Adrenal gland (tissue), 12 donors: ENCODE results near the gene CFAP299. TPM values are rescaled to one million over a fixed set of nuclear protein-coding genes. Genes with fewer than 3 reads are reported as not detected.

ENCODE experiments used
- DNase-seq, 7 donors: peaks; one replicate each; pipeline ENCODE4 v3.0.0-alpha.2; 2019 to 2020
- H3K27ac ChIP-seq, 5 donors: fragments of 200-600 bp; sonication (generic) in 4 of 5; 1 replicate in 3 of 5; 2 replicates in 2 of 5; pipeline versions ENCODE4 v1.5.1 to v1.8.0; 2016 to 2020; ENCODE audit warnings: mild to moderate bottlenecking in 1 of 5
- H3K27me3 ChIP-seq: fragments of 200-600 bp; 2 replicates; pipeline ENCODE4 v1.8.0; 2021
- H3K36me3 ChIP-seq, 2 donors: fragments of 200-600 bp; replicated peaks in 1 of 2; 1 replicate in 1 of 2; 2 replicates in 1 of 2; pipeline versions ENCODE4 v1.5.1 to v1.8.0; 2018 to 2022
- H3K4me1 ChIP-seq, 2 donors: fragments of 200-600 bp; replicated peaks in 1 of 2; 1 replicate in 1 of 2; 2 replicates in 1 of 2; pipeline versions ENCODE4 v1.5.1 to v1.8.0; 2018 to 2021
- H3K4me3 ChIP-seq, 4 donors: fragments of 200-600 bp; sonication (generic) in 3 of 4; one replicate each; pipeline ENCODE4 v1.5.1; 2016 to 2018
- H3K9me3 ChIP-seq, 3 donors: fragments of 200-600 bp; sonication (generic) in 1 of 3; replicated peaks in 1 of 3; 1 replicate in 2 of 3; 2 replicates in 1 of 3; pipeline versions ENCODE4 v1.5.1 to v1.8.0; 2016 to 2021
- POLR2A ChIP-seq, 2 donors: fragments of 450-650 bp; IDR thresholded peaks; one replicate each; pipeline ENCODE4 v1.6.1; 2017; ENCODE audit warnings: antibody characterized with exemption in 2 of 2, mild to moderate bottlenecking in 2 of 2, moderate library complexity in 1 of 2
- WGBS, 4 donors: extraction: QIAGEN DNeasy Blood & Tissue Kit in 2 of 4; methylation state at CpG; one replicate each; pipeline versions ENCODE4 v1.1.5 to v1.1.7; 2013 to 2017; 5-methylcytosine and 5-hydroxymethylcytosine counted together
- intact Hi-C, 2 donors: fragments of 100-400 bp; cut with DNase I; formaldehyde crosslinking; loops; one replicate each; pipeline versions ENCODE4 v1.14.1 to v1.15.0; 2022 to 2023
- polyA plus RNA-seq, 3 donors: library from polyadenylated mRNA; stranded (reverse); fragments of 200-250 nt in 2 of 3; fragments of 350-450 nt in 1 of 3; fragmentation: Illumina TruSeq in 1 of 3; extraction: RNeasy Lipid Tissue Mini Kit (QIAGEN cat#74804) in 1 of 3; gene quantifications; one replicate each; pipeline ENCODE4 v1.2.3, GENCODE V29; 2013 to 2014
- total RNA-seq, 9 donors: library from RNA; depleted of rRNA in 4 of 9; stranded (reverse); fragments of >200 nt in 4 of 9; fragments of 120-200 nt in 1 of 9; fragmentation: NEBNext Ultra II Directional in 1 of 9; extraction: Animal tissue kit (Norgen Biotek cat#: 25700) in 1 of 9; gene quantifications; one replicate each; pipeline versions ENCODE4 v1.1.0 to v1.2.4, GENCODE V29; 2013 to 2023
- TF ChIP-seq, protein P1 (sequence below), 6 experiments: fragments of 450-650 bp in 4 of 6; fragments of 200-600 bp in 2 of 6; sonication (generic) in 1 of 6; IDR thresholded peaks; 1 replicate in 5 of 6; 2 replicates in 1 of 6; pipeline versions ENCODE4 v1.5.1 to v1.8.0; 2016 to 2021; ENCODE audit warnings: antibody characterized with exemption in 6 of 6, mild to moderate bottlenecking in 2 of 6, moderate library complexity in 1 of 6
- donor health status: healthy with polysubstance abuse.
- donor health status: Bipolar disorder and iron deficiency.
- donor health status: DM: yes; HTN: yes; CAD: no.
- donor health status: DM: no; HTN: no; CAD: no.
- donor health status: DM: no; HTN: no; CAD: no.
- donor health status: DM: yes; HTN: yes; CAD: no.

CFAP299 gene
- total and polyA plus RNA-seq, 12 donors = not detected

- intact Hi-C loops = no loop called here
- DNase-seq = no peak
- no peaks in the 10 kb centered on the region for H3K36me3 ChIP-seq
- no peaks in the 10 kb centered on the region for H3K9me3 ChIP-seq
- no peak overlapping the region for H3K27ac ChIP-seq
- no peak overlapping the region for H3K4me3 ChIP-seq
- WGBS, 4 donors = 67 to 80% (median 74%) methylated on average over 1 of the region's 1 CpG
- TF ChIP-seq, protein P1, sequence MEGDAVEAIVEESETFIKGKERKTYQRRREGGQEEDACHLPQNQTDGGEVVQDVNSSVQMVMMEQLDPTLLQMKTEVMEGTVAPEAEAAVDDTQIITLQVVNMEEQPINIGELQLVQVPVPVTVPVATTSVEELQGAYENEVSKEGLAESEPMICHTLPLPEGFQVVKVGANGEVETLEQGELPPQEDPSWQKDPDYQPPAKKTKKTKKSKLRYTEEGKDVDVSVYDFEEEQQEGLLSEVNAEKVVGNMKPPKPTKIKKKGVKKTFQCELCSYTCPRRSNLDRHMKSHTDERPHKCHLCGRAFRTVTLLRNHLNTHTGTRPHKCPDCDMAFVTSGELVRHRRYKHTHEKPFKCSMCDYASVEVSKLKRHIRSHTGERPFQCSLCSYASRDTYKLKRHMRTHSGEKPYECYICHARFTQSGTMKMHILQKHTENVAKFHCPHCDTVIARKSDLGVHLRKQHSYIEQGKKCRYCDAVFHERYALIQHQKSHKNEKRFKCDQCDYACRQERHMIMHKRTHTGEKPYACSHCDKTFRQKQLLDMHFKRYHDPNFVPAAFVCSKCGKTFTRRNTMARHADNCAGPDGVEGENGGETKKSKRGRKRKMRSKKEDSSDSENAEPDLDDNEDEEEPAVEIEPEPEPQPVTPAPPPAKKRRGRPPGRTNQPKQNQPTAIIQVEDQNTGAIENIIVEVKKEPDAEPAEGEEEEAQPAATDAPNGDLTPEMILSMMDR (IDR thresholded peaks at IDR 0.05) = no peak
- TF ChIP-seq POLR2A (IDR thresholded peaks at IDR 0.05) = no peak
- H3K4me1 ChIP-seq = no peaks in the 10 kb centered on the region
- H3K27me3 ChIP-seq = no peaks in the 10 kb centered on the region
These were observed 185.9 kb downstream of the CFAP299 start for GRCh38 chr4:80521438-80521837.

- Histone ChIP-seq H3K4me1 (no peaks in the 10 kb centered on the region), H3K27ac (no peak overlapping the region), H3K4me3 (no peak overlapping the region), H3K9me3 (no peaks in the 10 kb centered on the region), H3K36me3 (no peaks in the 10 kb centered on the region), H3K27me3 (no peaks in the 10 kb centered on the region)
- TF ChIP-seq, protein P1 (IDR thresholded peaks at IDR 0.05) = no peak
- no peak for TF ChIP-seq POLR2A (IDR thresholded peaks at IDR 0.05)
- whole genome bisulfite sequencing, 4 donors = 78 to 80% (median 79%) methylated on average over 2 of the region's 2 CpGs
- intact Hi-C loops = no loop called here
- no peak for DNase-seq
These were observed 191.2 kb downstream of the CFAP299 start for GRCh38 chr4:80526697-80527096.

GRCh38 chr4:80529026-80529425 is 193.5 kb downstream of the CFAP299 start:
- Histone ChIP-seq H3K4me1 (no peaks in the 10 kb centered on the region), H3K4me3 (no peak overlapping the region), H3K27me3 (no peaks in the 10 kb centered on the region), H3K27ac (no peak overlapping the region), H3K36me3 (no peaks in the 10 kb centered on the region), H3K9me3 (no peaks in the 10 kb centered on the region)
- no peak for DNase-seq
- intact Hi-C loops = no loop called here
- TF ChIP-seq POLR2A (IDR thresholded peaks at IDR 0.05) = no peak
- TF ChIP-seq, protein P1 (IDR thresholded peaks at IDR 0.05) = no peak

- no peak overlapping the region for H3K27ac ChIP-seq
- TF ChIP-seq POLR2A (IDR thresholded peaks at IDR 0.05) = no peak
- TF ChIP-seq, protein P1 (IDR thresholded peaks at IDR 0.05) = no peak
- no peaks in the 10 kb centered on the region for H3K9me3 ChIP-seq
- H3K36me3 ChIP-seq = no peaks in the 10 kb centered on the region
- no peak overlapping the region for H3K4me3 ChIP-seq
- intact Hi-C loops = no loop called here
- no peaks in the 10 kb centered on the region for H3K27me3 ChIP-seq
- H3K4me1 ChIP-seq = no peaks in the 10 kb centered on the region
- 37 to 49% (median 40%) methylated on average over 2 of the region's 2 CpGs for WGBS, 4 donors
- no peak for DNase-seq
These were observed 197.3 kb downstream of the CFAP299 start for GRCh38 chr4:80532674-80533333.
